ENCODE data around the gene IL19. TPM values are rescaled to one million over a fixed set of nuclear protein-coding genes. Genes with fewer than 3 reads are reported as not detected.

Gene IL19
- total and polyA plus RNA-seq, 9 of the 15 experiments (the other 6 are each of a cell fraction or from before 2014, with no cell fraction given): not detected

DNA sequence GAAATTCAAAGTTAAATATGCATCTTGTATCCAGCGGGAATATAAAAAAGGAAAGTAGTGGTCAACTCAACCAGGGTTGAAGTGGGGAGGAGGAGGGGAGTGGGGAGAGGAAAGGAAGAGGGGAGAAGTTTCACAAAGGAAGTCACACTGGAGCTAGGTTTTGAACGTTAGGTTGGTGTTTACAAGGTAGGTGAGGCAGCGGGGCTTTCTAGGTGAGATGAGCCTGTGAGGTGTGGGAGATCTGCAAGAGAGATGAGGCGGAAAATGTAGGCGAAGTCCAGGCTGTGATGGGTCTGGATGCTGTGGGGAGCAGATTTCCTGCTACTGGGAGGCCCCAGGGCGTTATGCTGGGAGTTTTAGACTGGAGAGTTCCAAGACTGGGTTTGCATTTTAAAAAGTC, 58.7 kb downstream of the IL19 start:
- ATAC-seq: no peak
- Histone ChIP-seq H3K4me2 (ENCODE audit: insufficient read depth, low read length) (no peak overlapping the region), H3K9ac (ENCODE audit: insufficient read depth in 1 of 2, low read depth in 2 of 2, low read length in 2 of 2) (no peak overlapping the region), H3K4me3 (no peak overlapping the region), H3K4me1 (replicated peaks in 1 of 2; ENCODE audit: control insufficient read depth in 2 of 2, insufficient read depth in 2 of 2, low read length in 2 of 2) (no peaks in the 10 kb centered on the region; a peak in 2 of 5 replicates), H3K36me3 (ENCODE audit: control insufficient read depth, insufficient read depth, low read length) (no peaks in the 10 kb centered on the region), H3K27me3 (ENCODE audit: control insufficient read depth in 2 of 2, insufficient read depth in 2 of 2, low read length in 2 of 2) (peaks cover 47 to 49% of the 10 kb centered on the region in 2 experiments), H3K9me3 (replicated peaks; ENCODE audit: control insufficient read depth, insufficient read depth, low read depth, low read length) (no peaks in the 10 kb centered on the region), H3K27ac (ENCODE audit: extremely low read depth, low read depth, low read length) (no peak overlapping the region), H3K9me1 (ENCODE audit: control insufficient read depth, insufficient read depth, low read length) (no peaks in the 10 kb centered on the region), H2AFZ (ENCODE audit: low read depth, low read length) (no peak overlapping the region), H4K20me1 (replicated peaks; ENCODE audit: control insufficient read depth, insufficient read depth, low read length) (no peaks in the 10 kb centered on the region; the same call in none of the 2 replicates), H3K79me2 (ENCODE audit: control insufficient read depth, insufficient read depth, low read length) (no peaks in the 10 kb centered on the region)
- POLR2A ChIA-PET: interaction anchor here (0.5 to 1.8 kb wide), 2 partner anchors 9 to 377 kb away, joined by 3 to 4 read pairs; no protein-coding TSS in a partner anchor
- CTCF ChIA-PET (ENCODE audit: low intra/inter-chr PET ratio): no interaction called here
- intact Hi-C loops (cut with micrococcal nuclease): no loop called here
- DNase-seq (ENCODE audit: extremely low read depth in 1 of 4, low spot score in 3 of 4): no peak
- no peak for FAIRE-seq
- 1% methylated on average over 6 of the region's 6 CpGs for WGBS (ENCODE audit: insufficient coverage, low coverage, missing lambda C conversion rate)
- BruUV-seq (replicated peaks): no TSS peak
- TF ChIP-seq, protein P1, sequence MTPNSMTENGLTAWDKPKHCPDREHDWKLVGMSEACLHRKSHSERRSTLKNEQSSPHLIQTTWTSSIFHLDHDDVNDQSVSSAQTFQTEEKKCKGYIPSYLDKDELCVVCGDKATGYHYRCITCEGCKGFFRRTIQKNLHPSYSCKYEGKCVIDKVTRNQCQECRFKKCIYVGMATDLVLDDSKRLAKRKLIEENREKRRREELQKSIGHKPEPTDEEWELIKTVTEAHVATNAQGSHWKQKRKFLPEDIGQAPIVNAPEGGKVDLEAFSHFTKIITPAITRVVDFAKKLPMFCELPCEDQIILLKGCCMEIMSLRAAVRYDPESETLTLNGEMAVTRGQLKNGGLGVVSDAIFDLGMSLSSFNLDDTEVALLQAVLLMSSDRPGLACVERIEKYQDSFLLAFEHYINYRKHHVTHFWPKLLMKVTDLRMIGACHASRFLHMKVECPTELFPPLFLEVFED (CRISPR knock-in tag; conservative IDR thresholded peaks at IDR 0.05): 0 out of 2 replicates have a peak, but pooled peaks have one; percentile 14
- TF ChIP-seq MBD1 (CRISPR knock-in tag; IDR thresholded peaks at IDR 0.05): no peak
- in situ Hi-C loops (cut with MboI): no loop called here

Data from K562 (cell line).